Measurements from ENCODE around the gene KCNQ4.

GRCh38 chr1:40844079-40844478 is 60.5 kb downstream of the KCNQ4 start:
- no peak for TF ChIP-seq CTCF (IDR thresholded peaks at IDR 0.05)
- TF ChIP-seq POLR2AphosphoS5 (IDR thresholded peaks at IDR 0.05) = no peak

All from breast epithelium (tissue), 3 donors.